H1 (cell line): ENCODE measurements around the gene MYLK. TPM values are rescaled to one million over a fixed set of nuclear protein-coding genes. Genes with fewer than 3 reads are reported as not detected.

Experiments
- ASH2L ChIP-seq: fragments of 200-600, 300-600 bp; sonication (generic); IDR thresholded peaks from one replicate; pipeline ENCODE4 v1.7.1; 2017; ENCODE audit warnings: low read length
- CTBP2 ChIP-seq: IDR thresholded peaks from 2 replicates; pipeline ENCODE4 v1.7.0; 2011; ENCODE audit warnings: borderline replicate concordance, mild to moderate bottlenecking, moderate library complexity, mixed read lengths, low read length; ENCODE audit not compliant: insufficient read depth, insufficient read length
- JUN ChIP-seq: IDR thresholded peaks from 2 replicates; pipeline ENCODE4 v1.6.1; 2011; ENCODE audit warnings: low read depth, mild to moderate bottlenecking, improper control_type of control experiment, low read length
- TAF7 ChIP-seq: optimal IDR thresholded peaks from 2 replicates; pipeline ENCODE3; 2011; ENCODE audit warnings: low read depth, mild to moderate bottlenecking, inconsistent platforms, low read length, moderate library complexity, borderline replicate concordance
- TEAD4 ChIP-seq: IDR thresholded peaks from 2 replicates; pipeline ENCODE4 v1.6.1; 2012; ENCODE audit warnings: low read depth, low read length, inconsistent platforms, mixed read lengths
- polyA plus RNA-seq, 7 experiments: library from polyadenylated mRNA; depleted of rRNA in 3 of 7; stranded (reverse) in 5 of 7; unstranded in 2 of 7; fragments of >200 nt in 5 of 7; fragments of 200-250 nt in 2 of 7; gene quantifications; 1 replicate in 5 of 7; 2 replicates in 1 of 7; 4 replicates in 1 of 7; pipeline versions ENCODE4 v1.2.1 to v1.2.3, GENCODE V29; 2011 to 2013; ENCODE audit warnings: missing spikeins in 2 of 7, mixed read lengths in 2 of 7
- total RNA-seq: library from RNA; stranded (reverse); fragmentation: NEBNext Ultra II Directional; extraction: Animal tissue kit (Norgen Biotek cat#: 25700); gene quantifications from 2 replicates; pipeline ENCODE4 v1.2.1, GENCODE V29; 2021

MYLK gene
- total and polyA plus RNA-seq, 2 of the 8 experiments (the other 6 are each of a cell fraction or from before 2014, with no cell fraction given) = 11.6 to 21.3 TPM

- TF ChIP-seq JUN = no peak
- TF ChIP-seq TEAD4 = no peak
- TF ChIP-seq TAF7 = no peak
- no peak for TF ChIP-seq ASH2L
- TF ChIP-seq CTBP2 = no peak
Measured at GRCh38 chr3:123785602-123786001, 98.5 kb downstream of the MYLK start (continued).
